NT2/D1 (cell line): Measurements from ENCODE around the gene TMEM45B.
"Not testable (repeated sequence)": the region's sequence is repeated elsewhere in the genome, so short reads cannot be mapped to it uniquely, and the experiment has no call there.

Source experiments
- YY1 ChIP-seq: IDR thresholded peaks from 2 replicates; pipeline ENCODE4 v1.6.1; 2011; ENCODE audit not compliant: insufficient read length, insufficient read depth
- ZNF274 ChIP-seq: IDR thresholded peaks from 2 replicates; pipeline ENCODE4 v1.6.1; 2011; ENCODE audit warnings: mild to moderate bottlenecking, low read depth, low read length

DNA sequence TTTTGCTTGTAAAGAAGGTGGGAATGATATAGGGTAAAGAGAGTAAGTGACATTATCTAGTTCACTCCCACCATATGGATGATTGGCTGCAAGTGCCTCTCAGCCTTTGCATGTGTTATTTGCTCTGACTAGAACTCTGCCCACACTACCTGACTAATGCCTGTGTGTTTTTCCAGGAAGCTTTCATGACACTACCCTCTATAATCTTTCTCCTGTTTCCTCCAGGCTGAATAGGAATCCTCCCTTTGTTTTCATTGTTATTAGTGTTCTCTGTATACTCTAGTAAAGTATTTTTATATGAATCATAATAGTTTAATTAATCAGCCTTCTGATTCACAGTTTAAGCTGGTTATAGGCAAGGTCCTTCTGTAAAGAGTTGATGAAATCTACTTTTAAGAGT, 13.8 kb downstream of the TMEM45B start:
- TF ChIP-seq ZNF274, YY1: not testable (repeated sequence)
